CD4-positive, alpha-beta T cell treated with Interleukin-6 at 100 ng/mL for 8 hours (primary cell): ENCODE results near the gene STX2.
"Not testable (repeated sequence)": the region's sequence is repeated elsewhere in the genome, so short reads cannot be mapped to it uniquely, and the experiment has no call there.

ENCODE experiments used
- DNase-seq: peaks from one replicate; pipeline ENCODE4 v3.0.0-alpha.2; 2020; ENCODE audit warnings: mixed read lengths, low spot score

The STX2 gene

DNA sequence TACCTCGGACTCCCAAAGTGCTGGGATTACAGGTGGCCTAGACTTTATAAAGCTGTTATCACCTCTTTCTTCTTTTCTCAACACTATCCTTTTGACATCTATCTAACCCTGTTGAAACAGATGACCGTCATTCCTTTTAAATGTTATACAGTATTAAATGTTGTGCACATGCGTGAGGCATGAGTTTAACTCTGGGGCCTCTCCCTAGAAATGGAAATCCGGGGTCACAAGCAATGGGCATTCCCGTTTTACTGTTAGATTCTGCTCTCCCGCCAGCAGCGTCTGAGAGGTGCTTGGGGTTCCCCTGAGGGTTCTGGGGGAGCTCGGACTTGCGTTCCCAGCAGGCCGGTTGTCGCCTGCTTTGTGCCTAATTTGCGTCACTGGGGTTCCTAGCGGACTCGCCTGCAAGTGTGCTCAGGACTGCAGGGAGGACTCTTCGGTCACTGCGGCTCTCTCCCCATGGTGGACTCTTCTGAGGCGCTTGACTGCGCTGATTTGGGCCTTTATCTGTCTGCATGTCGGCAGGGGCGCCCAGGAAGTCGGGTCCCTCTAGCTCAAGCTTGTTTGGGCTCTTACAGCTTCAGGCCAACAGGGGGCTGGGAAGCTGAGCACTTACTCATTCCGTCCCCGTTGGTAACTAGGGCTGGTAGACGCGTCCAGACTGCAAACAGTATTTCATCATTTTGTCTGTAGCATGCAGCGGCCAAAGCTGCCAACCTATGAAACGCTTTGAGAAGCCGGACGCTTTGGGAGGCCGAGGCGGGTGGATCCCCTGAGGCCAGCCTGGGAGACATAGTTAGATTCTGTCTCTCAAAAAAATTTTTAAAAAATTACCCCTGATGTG is 31.6 kb upstream of the STX2 start:
- DNase-seq: peak; percentile 60

DNA sequence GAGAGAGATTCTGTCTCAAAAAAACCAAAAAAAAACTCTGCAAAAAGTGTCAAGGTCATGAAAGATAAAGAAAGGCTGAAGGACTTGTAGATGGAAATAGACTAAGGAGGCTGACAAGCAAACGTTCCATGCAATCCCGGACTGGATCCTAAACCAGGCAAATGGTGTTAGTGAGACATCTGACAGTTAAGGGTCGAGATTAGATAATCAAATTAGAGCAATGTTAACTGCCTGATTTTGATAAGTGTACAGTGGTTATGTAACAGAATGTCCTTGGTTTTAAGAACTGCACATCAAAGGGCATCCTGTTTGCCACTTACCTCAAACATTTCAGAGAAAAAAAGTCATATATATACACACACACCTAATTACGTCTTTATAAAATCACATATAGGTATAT is 29.4 kb upstream of the STX2 start:
- DNase-seq: peak; percentile 50

GRCh38 chr12:130863298-130863697 is 24.2 kb upstream of the STX2 start:
- DNase-seq: no peak

GRCh38 chr12:130862771-130863170 is 23.7 kb upstream of the STX2 start:
- DNase-seq: not testable (repeated sequence)

- no peak for DNase-seq
Measured at GRCh38 chr12:130862161-130862560, 23.1 kb upstream of the STX2 start.

GRCh38 chr12:130860311-130860710 is 21.3 kb upstream of the STX2 start:
- DNase-seq: no peak

GRCh38 chr12:130859161-130859560 is 20.1 kb upstream of the STX2 start:
- no peak for DNase-seq

DNA sequence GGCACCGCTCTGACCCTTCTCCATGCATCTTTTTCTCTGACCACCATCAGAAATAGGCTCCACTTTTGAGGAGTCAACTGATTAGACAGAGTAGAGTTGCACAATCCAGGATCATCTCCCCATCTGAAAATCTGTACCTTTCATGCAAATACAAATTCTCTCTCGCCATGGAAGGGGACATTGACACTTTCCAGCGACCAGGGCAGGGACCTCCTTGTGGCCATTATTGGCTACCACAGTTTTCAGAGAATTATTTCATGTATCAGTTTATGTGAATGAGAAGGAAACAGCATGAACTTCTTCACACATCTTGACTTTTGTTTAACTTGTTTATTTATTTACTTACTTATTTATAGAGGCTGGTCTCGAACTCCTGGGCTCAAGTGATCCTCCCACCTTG is 19.0 kb upstream of the STX2 start:
- no peak for DNase-seq

DNA sequence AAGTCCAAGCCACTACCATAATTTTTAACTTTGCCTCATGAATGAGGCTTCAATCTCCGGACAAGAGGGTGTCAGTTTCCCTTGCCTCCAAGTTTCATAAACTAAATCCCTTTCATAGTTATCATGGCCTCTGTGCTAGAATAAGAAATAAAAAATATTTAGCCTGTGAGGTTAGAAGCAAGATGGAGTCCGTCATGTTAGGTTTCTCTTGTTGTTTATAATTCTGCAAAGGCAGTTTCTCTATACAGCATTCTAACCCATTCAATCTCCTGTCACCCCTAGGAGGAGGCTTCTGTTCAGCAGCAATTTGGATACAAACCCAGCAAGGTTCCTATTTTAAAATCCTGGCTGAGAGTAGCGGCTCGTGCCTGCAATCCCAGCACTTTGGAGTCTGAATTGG is 17.0 kb upstream of the STX2 start:
- DNase-seq: no peak

GRCh38 chr12:130850418-130851021 is 11.5 kb upstream of the STX2 start:
- no peak for DNase-seq

GRCh38 chr12:130849561-130850417 is 10.7 kb upstream of the STX2 start:
- DNase-seq: no peak

- not testable (repeated sequence) for DNase-seq
Measured at GRCh38 chr12:130848785-130849305, 9.8 kb upstream of the STX2 start.

GRCh38 chr12:130848105-130848504 is 9.1 kb upstream of the STX2 start:
- not testable (repeated sequence) for DNase-seq

GRCh38 chr12:130847112-130847511 is 8.1 kb upstream of the STX2 start:
- no peak for DNase-seq

DNA sequence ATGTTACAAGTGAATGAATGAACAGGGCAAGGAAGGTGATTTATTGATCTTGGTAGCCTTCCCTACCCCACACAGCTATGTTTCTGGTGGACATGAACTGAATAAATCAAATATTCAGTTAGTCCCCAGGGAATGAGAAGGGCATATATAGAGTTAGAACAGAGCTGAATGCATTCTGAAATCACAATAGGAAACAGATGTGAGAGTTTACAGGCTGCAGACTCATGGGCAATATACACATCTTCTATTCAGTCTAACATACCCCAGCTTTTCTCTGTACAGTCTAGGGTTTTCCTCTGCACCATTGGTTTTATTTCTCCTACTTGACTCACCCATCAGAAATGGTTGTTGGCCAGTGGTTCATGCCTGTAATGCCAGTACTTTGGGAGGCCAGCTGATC is 7.3 kb upstream of the STX2 start:
- DNase-seq: no peak

DNA sequence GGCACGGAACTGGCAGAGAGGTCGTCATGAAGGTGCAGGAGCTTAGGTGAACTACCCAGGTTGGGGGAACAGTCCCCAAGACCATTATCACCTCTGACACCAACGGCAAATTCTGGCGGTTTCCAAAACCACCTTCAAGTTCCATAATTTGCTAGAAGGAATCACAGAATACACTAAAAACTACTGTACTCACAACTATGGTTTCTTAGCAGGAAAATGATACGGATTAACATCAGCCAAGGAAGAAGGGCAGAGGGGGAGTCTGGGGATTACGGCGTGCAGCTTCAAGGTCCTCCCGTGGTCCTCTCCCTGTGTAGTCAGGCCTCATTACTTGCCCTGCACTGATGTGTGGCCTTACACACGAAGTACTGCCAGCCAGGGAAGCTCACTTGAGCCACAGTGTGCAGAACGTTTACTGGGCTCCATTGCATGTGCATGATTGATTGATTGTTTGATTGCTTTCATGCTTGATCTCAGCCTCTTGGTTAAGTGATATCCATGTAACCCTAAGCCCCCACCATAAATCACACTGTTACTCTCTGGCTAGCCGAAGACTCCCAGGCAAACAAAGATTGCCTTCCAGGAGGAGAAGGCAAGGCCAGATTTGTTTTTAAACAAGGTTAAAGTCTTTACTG is 837 bp upstream of the STX2 start:
- DNase-seq: no peak

DNA sequence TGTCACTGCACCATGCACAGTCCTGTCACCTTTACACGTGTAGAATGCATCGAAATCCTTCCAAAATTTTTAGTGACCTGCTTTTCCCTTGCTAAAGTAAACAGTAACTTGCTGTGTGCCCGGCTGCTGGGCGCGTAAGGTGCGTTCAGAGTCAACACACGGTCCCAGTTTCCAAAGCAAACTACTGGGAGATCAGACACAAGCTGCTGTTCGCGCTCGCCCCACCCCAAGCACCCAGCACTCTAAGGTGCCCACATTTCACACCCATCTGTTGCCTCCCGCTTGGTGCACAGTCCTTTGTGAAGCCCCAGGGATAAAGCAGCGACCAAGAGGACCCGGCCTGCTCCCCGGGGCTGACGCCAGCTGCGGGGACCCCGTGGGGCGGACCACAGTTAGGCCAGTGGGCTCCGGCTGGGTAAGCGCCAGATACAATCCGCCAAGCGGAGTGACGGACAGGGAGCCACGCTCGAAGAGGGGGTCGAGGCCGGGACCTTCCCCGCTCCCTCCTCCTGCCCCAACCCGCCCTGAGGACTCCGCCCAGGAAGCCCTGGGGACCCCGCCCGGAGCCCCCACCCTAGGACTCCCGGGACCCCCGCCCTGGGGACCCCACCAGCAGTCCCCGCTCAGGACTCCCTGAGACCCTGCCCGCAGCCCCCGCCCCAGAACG is 633 bp downstream of the STX2 start:
- no peak for DNase-seq

DNA sequence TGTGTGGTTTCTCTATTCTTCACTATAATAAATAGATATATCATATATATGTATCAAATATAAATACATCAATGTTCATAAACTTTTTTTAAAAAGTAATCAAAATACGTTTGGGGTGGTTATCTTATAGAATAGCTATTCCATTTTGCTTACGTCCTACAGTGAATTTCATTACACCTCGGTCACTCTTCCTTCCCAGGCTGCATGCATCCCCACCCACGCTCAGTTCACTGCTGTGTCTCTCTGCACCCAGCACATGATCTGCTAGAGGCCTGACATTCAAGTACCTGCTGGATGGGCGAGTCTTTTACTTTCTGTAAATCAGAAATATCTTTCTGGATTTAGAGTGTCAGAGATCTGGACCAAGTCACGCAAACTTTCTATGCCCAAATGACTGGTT is 3.6 kb downstream of the STX2 start:
- DNase-seq: no peak

- no peak for DNase-seq
Measured at GRCh38 chr12:130835011-130835410, 4.0 kb downstream of the STX2 start.

DNA sequence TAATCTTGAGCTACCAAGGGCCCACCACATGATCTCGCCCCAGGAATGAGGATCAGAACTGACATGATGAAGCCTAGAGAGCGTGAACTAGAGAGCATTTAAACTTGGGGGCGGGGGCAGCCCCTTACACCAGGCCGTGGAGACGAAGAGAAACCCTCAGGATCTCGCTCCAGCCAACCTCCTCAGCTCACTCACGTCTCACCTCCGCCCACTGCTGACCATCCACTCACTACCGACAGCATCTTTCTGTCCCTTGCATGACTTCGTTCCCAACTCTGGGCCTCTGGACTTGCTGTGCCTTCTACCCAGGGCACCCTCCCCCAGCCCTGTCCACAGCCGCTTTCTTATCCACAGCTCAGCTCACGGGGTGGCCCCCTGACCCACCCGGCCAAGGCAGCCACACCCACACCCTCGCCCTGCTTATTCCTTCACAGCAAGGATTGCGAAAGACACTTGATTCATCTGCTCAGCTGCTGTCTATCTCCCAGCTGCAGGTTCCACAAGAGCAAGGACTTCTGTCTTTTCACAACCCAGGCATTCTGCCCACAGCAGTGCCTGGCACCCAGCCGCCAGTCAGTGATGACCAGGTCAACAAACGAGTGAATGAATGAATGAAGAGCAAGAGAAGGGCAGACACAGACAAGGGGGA is 6.4 kb downstream of the STX2 start:
- DNase-seq: no peak

DNA sequence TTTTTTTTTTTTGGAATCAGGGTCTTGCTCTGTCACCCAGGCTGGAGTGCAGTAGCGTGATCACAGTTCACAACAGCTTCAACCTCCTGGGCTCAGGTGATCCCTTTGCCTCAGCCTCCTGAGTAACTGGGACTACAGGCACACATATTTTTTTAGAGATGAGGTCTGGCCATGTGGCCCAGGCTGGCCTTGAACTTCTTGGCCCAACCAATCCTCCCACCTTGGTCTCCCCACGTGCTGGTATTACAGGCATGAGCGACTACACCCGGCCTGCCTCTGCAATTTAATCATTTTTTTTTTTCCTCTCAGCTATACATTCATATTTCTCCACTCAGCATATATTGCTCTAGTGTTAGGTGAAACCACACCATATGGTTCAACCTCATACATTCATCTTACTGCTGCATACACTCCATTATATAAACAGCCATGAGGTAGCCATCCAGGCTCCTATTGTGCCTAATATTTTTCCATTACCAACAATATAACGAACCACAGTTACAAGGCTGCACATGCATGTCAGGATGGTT is 7.1 kb downstream of the STX2 start:
- no peak for DNase-seq
